Keratinocyte (primary cell): ENCODE measurements around the gene HABP2. TPM values are rescaled to one million over a fixed set of nuclear protein-coding genes. Genes with fewer than 3 reads are reported as not detected.

Experiments
- DNase-seq: peaks from one replicate; pipeline ENCODE4 v3.0.0-alpha.2; 2011; ENCODE audit warnings: low read depth, missing footprints, low spot score
- FAIRE-seq: peaks from 2 replicates; lab custom pipeline; 2011; peaks lifted over from hg19 to GRCh38; lab: Jason Lieb, UNC
- H2AFZ ChIP-seq: 2 replicates; pipeline ENCODE4 v1.6.0; 2012; ENCODE audit warnings: low read length, control low read depth, inconsistent platforms; ENCODE audit not compliant: control insufficient read depth
- H3K27ac ChIP-seq: 2 replicates; pipeline ENCODE4 v1.5.1; 2011; ENCODE audit warnings: low read length; ENCODE audit not compliant: control insufficient read depth, insufficient read depth
- H3K27me3 ChIP-seq: 3 replicates; pipeline ENCODE4 v1.6.0; 2011; ENCODE audit warnings: low read length; ENCODE audit not compliant: control insufficient read depth, insufficient read depth; ENCODE audit errors: extremely low read depth
- H3K36me3 ChIP-seq, 2 experiments: 2 replicates in 1 of 2; 3 replicates in 1 of 2; pipeline ENCODE4 v1.5.1; 2011; ENCODE audit warnings: low read length in 2 of 2, mild to moderate bottlenecking in 1 of 2; ENCODE audit not compliant: control insufficient read depth in 2 of 2, insufficient read depth in 2 of 2; ENCODE audit errors: extremely low read depth in 1 of 2
- H3K4me1 ChIP-seq: 3 replicates; pipeline ENCODE4 v1.5.1; 2011; ENCODE audit warnings: low read length; ENCODE audit not compliant: control insufficient read depth, insufficient read depth; ENCODE audit errors: extremely low read depth
- H3K4me2 ChIP-seq: 3 replicates; pipeline ENCODE4 v1.6.0; 2011; ENCODE audit warnings: low read depth, low read length; ENCODE audit not compliant: control insufficient read depth, insufficient read depth; ENCODE audit errors: extremely low read depth
- H3K4me3 ChIP-seq, 3 experiments: fragments of 200-600 bp in 1 of 3; sonication (generic) in 1 of 3; 2 replicates in 2 of 3; 3 replicates in 1 of 3; pipeline ENCODE4 v1.5.1; 2011 to 2016; ENCODE audit warnings: low read length in 3 of 3, mild to moderate bottlenecking in 3 of 3, control low read depth in 2 of 3, inconsistent platforms in 1 of 3, low read depth in 1 of 3, mixed read lengths in 1 of 3, mixed run types in 1 of 3, moderate library complexity in 1 of 3; ENCODE audit not compliant: control insufficient read depth in 2 of 3, insufficient read depth in 2 of 3; ENCODE audit errors: extremely low read depth in 1 of 3
- H3K79me2 ChIP-seq: 2 replicates; pipeline ENCODE4 v1.6.0; 2012; ENCODE audit warnings: low read length; ENCODE audit not compliant: control insufficient read depth, insufficient read depth
- H3K9ac ChIP-seq: 3 replicates; pipeline ENCODE4 v1.6.0; 2011; ENCODE audit warnings: low read length; ENCODE audit not compliant: control insufficient read depth, insufficient read depth; ENCODE audit errors: extremely low read depth
- H3K9me1 ChIP-seq: 3 replicates; pipeline ENCODE4 v1.6.0; 2011; ENCODE audit warnings: low read length; ENCODE audit not compliant: control insufficient read depth, insufficient read depth; ENCODE audit errors: extremely low read depth
- H3K9me3 ChIP-seq: 2 replicates; pipeline ENCODE4 v1.5.1; 2012; ENCODE audit warnings: low read depth, low read length; ENCODE audit not compliant: control insufficient read depth
- H4K20me1 ChIP-seq: 3 replicates; pipeline ENCODE4 v1.6.0; 2011; ENCODE audit warnings: low read length; ENCODE audit not compliant: control insufficient read depth, insufficient read depth; ENCODE audit errors: extremely low read depth
- EZH2 ChIP-seq: IDR thresholded peaks from one replicate; pipeline ENCODE4 v1.6.1; 2012; ENCODE audit warnings: inconsistent platforms, mild to moderate bottlenecking, low read length, moderate library complexity
- dilution Hi-C: fragments of 300-500 bp; cut with MboI; formaldehyde crosslinking; loops from one replicate; pipeline ENCODE4 v1.7.0; 2020; ENCODE audit warnings: low sequenced_read_pairs; ENCODE audit not compliant: extremely low pct_ligation_motif_present
- polyA plus RNA-seq, 5 experiments: library from polyadenylated mRNA; depleted of rRNA in 3 of 5; stranded (reverse) in 3 of 5; stranded (forward) in 1 of 5; unstranded in 1 of 5; fragments of >200 nt; gene quantifications; 1 replicate in 1 of 5; 2 replicates in 3 of 5; 3 replicates in 1 of 5; pipeline versions ENCODE4 v1.2.1 to v1.2.3, GENCODE V29; 2011 to 2012; ENCODE audit warnings: missing spikeins in 2 of 5, low read depth in 1 of 5, low replicate concordance in 1 of 5
- TF ChIP-seq, protein P1 (sequence below), 3 experiments: IDR thresholded peaks in 1 of 3; conservative IDR thresholded peaks in 1 of 3; optimal IDR thresholded peaks in 1 of 3; 2 replicates in 2 of 3; 3 replicates in 1 of 3; pipeline versions ENCODE3 to v1.5.1; 2011; ENCODE audit warnings: low read length in 3 of 3, mild to moderate bottlenecking in 3 of 3, moderate library complexity in 2 of 3, control low read depth in 1 of 3, inconsistent platforms in 1 of 3; ENCODE audit not compliant: insufficient read depth in 2 of 3; ENCODE audit errors: extremely low read depth in 1 of 3

The HABP2 gene
- polyA plus RNA-seq, 1 donor (not counting 4 experiments of a cell fraction or from before 2014, with no cell fraction given): not detected

DNA sequence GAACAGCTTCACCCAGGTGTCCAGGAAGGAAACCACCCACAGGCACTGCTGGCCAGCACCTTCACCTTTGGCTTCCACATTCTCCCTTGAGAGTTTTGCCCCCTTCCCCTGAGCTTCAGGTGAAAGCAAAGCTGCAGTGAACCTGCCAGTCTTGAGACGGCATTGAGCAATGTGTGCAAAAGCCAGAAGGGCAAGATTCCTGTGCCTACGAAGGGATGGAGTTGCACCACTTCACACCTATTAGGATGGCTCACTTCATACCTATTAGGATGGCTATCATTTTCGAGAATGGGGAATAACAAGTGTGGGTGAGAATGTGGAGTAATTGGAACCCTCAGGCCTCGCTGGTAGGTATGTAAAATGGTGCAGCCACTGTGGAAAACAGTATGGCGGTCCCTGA lies 7.2 kb downstream of the HABP2 start:
- Histone ChIP-seq H3K4me2 (no peak overlapping the region), H3K27ac (no peak overlapping the region), H3K36me3 (no peaks in the 10 kb centered on the region), H3K4me1 (no peaks in the 10 kb centered on the region), H3K4me3 (no peak overlapping the region), H3K9me1 (no peaks in the 10 kb centered on the region), H3K79me2 (no peaks in the 10 kb centered on the region), H3K9ac (no peak overlapping the region), H3K27me3 (peaks cover 22% of the 10 kb centered on the region), H2AFZ (no peak overlapping the region), H4K20me1 (no peaks in the 10 kb centered on the region), H3K9me3 (no peaks in the 10 kb centered on the region)
- dilution Hi-C loops: no loop called here
- DNase-seq (no peak), FAIRE-seq (no peak)
- no peak for TF ChIP-seq EZH2
- TF ChIP-seq, protein P1, sequence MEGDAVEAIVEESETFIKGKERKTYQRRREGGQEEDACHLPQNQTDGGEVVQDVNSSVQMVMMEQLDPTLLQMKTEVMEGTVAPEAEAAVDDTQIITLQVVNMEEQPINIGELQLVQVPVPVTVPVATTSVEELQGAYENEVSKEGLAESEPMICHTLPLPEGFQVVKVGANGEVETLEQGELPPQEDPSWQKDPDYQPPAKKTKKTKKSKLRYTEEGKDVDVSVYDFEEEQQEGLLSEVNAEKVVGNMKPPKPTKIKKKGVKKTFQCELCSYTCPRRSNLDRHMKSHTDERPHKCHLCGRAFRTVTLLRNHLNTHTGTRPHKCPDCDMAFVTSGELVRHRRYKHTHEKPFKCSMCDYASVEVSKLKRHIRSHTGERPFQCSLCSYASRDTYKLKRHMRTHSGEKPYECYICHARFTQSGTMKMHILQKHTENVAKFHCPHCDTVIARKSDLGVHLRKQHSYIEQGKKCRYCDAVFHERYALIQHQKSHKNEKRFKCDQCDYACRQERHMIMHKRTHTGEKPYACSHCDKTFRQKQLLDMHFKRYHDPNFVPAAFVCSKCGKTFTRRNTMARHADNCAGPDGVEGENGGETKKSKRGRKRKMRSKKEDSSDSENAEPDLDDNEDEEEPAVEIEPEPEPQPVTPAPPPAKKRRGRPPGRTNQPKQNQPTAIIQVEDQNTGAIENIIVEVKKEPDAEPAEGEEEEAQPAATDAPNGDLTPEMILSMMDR (optimal IDR thresholded peaks at IDR 0.05 in 1 of 3, IDR thresholded peaks at IDR 0.05 in 1 of 3, conservative IDR thresholded peaks at IDR 0.05 in 1 of 3; ENCODE audit: extremely low read depth in 1 of 3, insufficient read depth in 2 of 3, low read length in 3 of 3): no peak

DNA sequence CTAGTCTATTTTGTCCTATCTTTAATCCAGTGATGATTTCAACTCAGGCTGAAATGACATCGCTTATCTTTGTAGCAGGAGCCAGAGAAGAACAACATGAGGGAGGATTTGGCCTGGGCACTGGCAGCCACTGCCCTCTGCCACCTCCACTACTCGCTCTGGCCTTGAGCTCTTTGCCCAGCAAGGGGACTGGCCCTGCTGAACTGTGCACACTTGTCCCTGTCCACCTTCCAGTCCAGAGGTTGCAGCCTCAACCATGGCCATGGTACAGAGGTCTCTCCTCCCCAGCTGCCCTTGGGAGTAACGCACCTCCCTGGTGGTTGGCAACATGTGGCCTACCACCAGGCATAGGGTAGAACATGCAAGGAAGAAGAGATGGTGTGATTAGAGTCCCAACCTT lies 8.4 kb downstream of the HABP2 start:
- no peak overlapping the region for H3K9ac ChIP-seq
- H3K9me3 ChIP-seq: no peaks in the 10 kb centered on the region
- H2AFZ ChIP-seq: no peak overlapping the region
- no peak for TF ChIP-seq EZH2
- TF ChIP-seq, protein P1 (optimal IDR thresholded peaks at IDR 0.05 in 1 of 3, IDR thresholded peaks at IDR 0.05 in 1 of 3, conservative IDR thresholded peaks at IDR 0.05 in 1 of 3; ENCODE audit: extremely low read depth in 1 of 3, insufficient read depth in 2 of 3, low read length in 3 of 3): no peak
- H3K9me1 ChIP-seq: no peaks in the 10 kb centered on the region
- H3K4me2 ChIP-seq: no peak overlapping the region
- H3K4me3 ChIP-seq: no peak overlapping the region
- dilution Hi-C loops: no loop called here
- no peak for DNase-seq
- no peaks in the 10 kb centered on the region for H3K79me2 ChIP-seq
- FAIRE-seq: no peak
- H3K4me1 ChIP-seq: no peaks in the 10 kb centered on the region
- no peaks in the 10 kb centered on the region for H3K36me3 ChIP-seq
- H4K20me1 ChIP-seq: no peaks in the 10 kb centered on the region
- no peak overlapping the region for H3K27ac ChIP-seq
- peaks cover 22% of the 10 kb centered on the region for H3K27me3 ChIP-seq
